C4-2B (cell line): ENCODE measurements around the gene COPG2.
"Not testable (repeated sequence)": the region's sequence is repeated elsewhere in the genome, so short reads cannot be mapped to it uniquely, and the experiment has no call there.

ENCODE experiments used
- H3K27ac ChIP-seq: fragments of 450-650 bp; 2 replicates; pipeline ENCODE4 v1.5.1; 2017
- ZFX ChIP-seq: fragments of 450-650 bp; IDR thresholded peaks from 2 replicates; pipeline ENCODE4 v1.6.1; 2017
- TF ChIP-seq, protein P1 (sequence below): fragments of 450-650 bp; conservative IDR thresholded peaks from 2 replicates; pipeline ENCODE4 v1.5.1; 2017; ENCODE audit warnings: mild to moderate bottlenecking

Gene COPG2

GRCh38 chr7:130559184-130559583 is 109.4 kb downstream of the COPG2 start:
- TF ChIP-seq ZFX: no peak
- TF ChIP-seq, protein P1, sequence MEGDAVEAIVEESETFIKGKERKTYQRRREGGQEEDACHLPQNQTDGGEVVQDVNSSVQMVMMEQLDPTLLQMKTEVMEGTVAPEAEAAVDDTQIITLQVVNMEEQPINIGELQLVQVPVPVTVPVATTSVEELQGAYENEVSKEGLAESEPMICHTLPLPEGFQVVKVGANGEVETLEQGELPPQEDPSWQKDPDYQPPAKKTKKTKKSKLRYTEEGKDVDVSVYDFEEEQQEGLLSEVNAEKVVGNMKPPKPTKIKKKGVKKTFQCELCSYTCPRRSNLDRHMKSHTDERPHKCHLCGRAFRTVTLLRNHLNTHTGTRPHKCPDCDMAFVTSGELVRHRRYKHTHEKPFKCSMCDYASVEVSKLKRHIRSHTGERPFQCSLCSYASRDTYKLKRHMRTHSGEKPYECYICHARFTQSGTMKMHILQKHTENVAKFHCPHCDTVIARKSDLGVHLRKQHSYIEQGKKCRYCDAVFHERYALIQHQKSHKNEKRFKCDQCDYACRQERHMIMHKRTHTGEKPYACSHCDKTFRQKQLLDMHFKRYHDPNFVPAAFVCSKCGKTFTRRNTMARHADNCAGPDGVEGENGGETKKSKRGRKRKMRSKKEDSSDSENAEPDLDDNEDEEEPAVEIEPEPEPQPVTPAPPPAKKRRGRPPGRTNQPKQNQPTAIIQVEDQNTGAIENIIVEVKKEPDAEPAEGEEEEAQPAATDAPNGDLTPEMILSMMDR: no peak
- H3K27ac ChIP-seq: no peak overlapping the region

DNA sequence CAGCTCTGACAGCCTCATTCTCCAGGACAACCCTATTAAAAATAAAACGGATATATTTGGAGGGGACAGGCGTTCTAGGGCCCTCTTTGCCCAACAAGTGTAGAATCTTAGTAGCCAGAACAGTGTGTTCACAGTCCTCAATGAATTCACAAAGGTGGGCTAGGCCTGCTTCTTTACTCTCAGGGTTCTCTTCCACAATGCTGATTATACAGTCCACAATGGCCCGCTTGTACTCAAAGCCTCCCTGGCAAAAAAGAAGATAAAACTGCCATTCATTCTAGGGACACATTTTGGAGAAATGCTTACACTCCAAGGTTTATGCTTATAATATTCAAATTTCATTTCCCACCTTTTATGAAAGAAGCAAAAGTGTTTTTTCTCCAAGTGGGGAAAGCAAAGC is 114.1 kb downstream of the COPG2 start:
- TF ChIP-seq ZFX: no peak
- TF ChIP-seq, protein P1: no peak

GRCh38 chr7:130553398-130554029 is 115.0 kb downstream of the COPG2 start:
- no peak overlapping the region for H3K27ac ChIP-seq
- TF ChIP-seq ZFX: no peak
- TF ChIP-seq, protein P1: no peak

More for the DNA sequence above, 114.1 kb downstream of the COPG2 start:
- no peak overlapping the region for H3K27ac ChIP-seq

GRCh38 chr7:130544356-130544755 is 124.2 kb downstream of the COPG2 start:
- no peak overlapping the region for H3K27ac ChIP-seq
- TF ChIP-seq, protein P1: no peak
- TF ChIP-seq ZFX: no peak

GRCh38 chr7:130543487-130544010 is 125.0 kb downstream of the COPG2 start:
- H3K27ac ChIP-seq: no peak overlapping the region
- no peak for TF ChIP-seq ZFX
- TF ChIP-seq, protein P1: no peak

DNA sequence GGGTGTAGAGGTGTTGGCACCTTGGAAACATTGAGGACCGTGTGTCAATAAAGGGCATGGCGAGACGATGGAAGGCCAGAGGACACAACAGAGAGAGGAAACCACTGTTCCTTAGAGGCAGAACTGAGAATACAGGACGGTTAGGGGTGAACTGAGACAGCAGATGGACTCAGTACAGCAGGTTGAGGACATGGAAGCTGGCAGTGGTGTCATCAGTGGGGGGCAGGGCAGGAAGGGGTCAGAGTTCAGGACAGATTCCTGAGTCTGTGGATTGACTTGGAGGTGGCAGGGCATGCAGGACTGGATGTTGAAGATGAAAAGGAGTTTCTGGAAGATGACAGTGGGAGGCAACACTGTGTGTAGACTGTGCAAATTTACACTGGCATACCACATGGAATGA is 126.3 kb downstream of the COPG2 start:
- H3K27ac ChIP-seq: not testable (repeated sequence)

GRCh38 chr7:130541287-130541686 is 127.3 kb downstream of the COPG2 start:
- H3K27ac ChIP-seq: not testable (repeated sequence)

DNA sequence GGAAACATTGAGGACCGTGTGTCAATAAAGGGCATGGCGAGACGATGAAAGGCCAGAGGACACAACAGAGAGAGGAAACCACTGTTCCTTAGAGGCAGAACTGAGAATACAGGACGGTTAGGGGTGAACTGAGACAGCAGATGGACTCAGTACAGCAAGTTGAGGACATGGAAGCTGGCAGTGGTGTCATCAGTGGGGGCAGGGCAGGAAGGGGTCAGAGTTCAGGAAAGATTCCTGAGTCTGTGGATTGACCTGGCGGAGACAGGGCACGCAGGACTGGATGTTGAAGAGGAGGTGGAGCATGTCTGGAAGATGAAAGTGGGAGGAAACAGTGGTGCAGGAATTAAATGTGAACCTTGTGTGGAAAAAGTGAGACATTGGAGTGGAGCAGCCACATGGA is 130.7 kb downstream of the COPG2 start:
- not testable (repeated sequence) for H3K27ac ChIP-seq

GRCh38 chr7:130529417-130529816 is 139.1 kb downstream of the COPG2 start:
- TF ChIP-seq ZFX: no peak
- TF ChIP-seq, protein P1: no peak
- H3K27ac ChIP-seq: no peak overlapping the region

GRCh38 chr7:130527752-130528355 is 140.7 kb downstream of the COPG2 start:
- not testable (repeated sequence) for H3K27ac ChIP-seq
